IMR-90 (cell line): Measurements from ENCODE around the gene URI1. TPM values are rescaled to one million over a fixed set of nuclear protein-coding genes. Genes with fewer than 3 reads are reported as not detected.

ENCODE experiments used
- ATAC-seq: fragments of 200-7000 bp; cut with Tn5 transposase; 2 replicates; pipeline ENCODE4 v1.9.1; 2020; ENCODE audit warnings: low read depth, mild to moderate bottlenecking, moderate library complexity
- BruUV-seq: library from RNA; stranded (reverse); fragments of 400-500 nt; replicated peaks from 2 replicates; lab custom pipeline; 2021; lab: Mats Ljungman, UMichigan
- CTCF ChIA-PET: fragments of 300-600 bp; formaldehyde crosslinking; extraction: SDS; loops from one replicate; lab custom pipeline; 2021; ENCODE audit warnings: antibody characterized with exemption; lab: Yijun Ruan, JAX
- POLR2A ChIA-PET: fragments of 300-600 bp; sonication (Branson Sonifier 250); formaldehyde crosslinking; loops from one replicate; lab custom pipeline; 2022; ENCODE audit warnings: antibody characterized with exemption; ENCODE audit not compliant: unreplicated experiment; lab: Charles Lee
- DNase-seq: peaks from one replicate; pipeline ENCODE4 v3.0.0; 2013
- H2AFZ ChIP-seq: replicated peaks from 2 replicates; pipeline ENCODE3; 2013; ENCODE audit warnings: low read length, mild to moderate bottlenecking; ENCODE audit not compliant: poor library complexity
- H2AK5ac ChIP-seq: 2 replicates; pipeline ENCODE4 v1.6.1; 2013; ENCODE audit warnings: low read depth, low read length, inconsistent platforms
- H2AK9ac ChIP-seq: replicated peaks from 2 replicates; pipeline ENCODE3; 2013; ENCODE audit warnings: mild to moderate bottlenecking, low read depth, low read length, moderate library complexity; ENCODE audit not compliant: poor library complexity
- H2BK120ac ChIP-seq: 2 replicates; pipeline ENCODE4 v1.6.1; 2013; ENCODE audit warnings: low read depth, low read length, inconsistent platforms
- H2BK15ac ChIP-seq: 3 replicates; pipeline ENCODE4 v1.6.1; 2013; ENCODE audit warnings: low read depth, low read length, inconsistent platforms
- H2BK20ac ChIP-seq: 2 replicates; pipeline ENCODE4 v1.6.1; 2013; ENCODE audit warnings: low read depth, mild to moderate bottlenecking, inconsistent platforms, low read length, moderate library complexity
- H2BK5ac ChIP-seq: 2 replicates; pipeline ENCODE4 v1.6.1; 2013; ENCODE audit warnings: mild to moderate bottlenecking, low read depth, low read length, inconsistent platforms; ENCODE audit not compliant: poor library complexity, severe bottlenecking
- H3K14ac ChIP-seq: replicated peaks from 2 replicates; pipeline ENCODE4 v1.6.1; 2013; ENCODE audit warnings: low read depth, low read length, inconsistent platforms
- H3K18ac ChIP-seq: 2 replicates; pipeline ENCODE4 v1.6.1; 2013; ENCODE audit warnings: low read depth, low read length, control low read depth
- H3K23ac ChIP-seq: 2 replicates; pipeline ENCODE4 v1.6.1; 2013; ENCODE audit warnings: low read depth, low read length, inconsistent platforms
- H3K27ac ChIP-seq: 2 replicates; pipeline ENCODE4 v1.5.1; 2013; ENCODE audit warnings: mild to moderate bottlenecking, control low read depth, low read length; ENCODE audit not compliant: insufficient read depth
- H3K27me3 ChIP-seq: 2 replicates; pipeline ENCODE4 v1.6.1; 2013; ENCODE audit warnings: low read length; ENCODE audit not compliant: control insufficient read depth, insufficient read depth
- H3K36me3 ChIP-seq: 2 replicates; pipeline ENCODE4 v1.6.1; 2013; ENCODE audit warnings: low read length, mixed read lengths; ENCODE audit not compliant: control insufficient read depth, insufficient read depth
- H3K4ac ChIP-seq: 2 replicates; pipeline ENCODE4 v1.6.1; 2013; ENCODE audit warnings: low read depth, low read length, inconsistent platforms
- H3K4me1 ChIP-seq: 2 replicates; pipeline ENCODE4 v1.6.1; 2013; ENCODE audit warnings: low read length, mixed read lengths; ENCODE audit not compliant: control insufficient read depth, insufficient read depth
- H3K4me2 ChIP-seq: 2 replicates; pipeline ENCODE4 v1.6.1; 2013; ENCODE audit warnings: low read depth, mild to moderate bottlenecking, control low read depth, low read length, moderate library complexity
- H3K4me3 ChIP-seq: 2 replicates; pipeline ENCODE4 v1.5.1; 2013; ENCODE audit warnings: low read depth, mild to moderate bottlenecking, control low read depth, low read length, moderate library complexity; ENCODE audit not compliant: insufficient read depth
- H3K56ac ChIP-seq: 2 replicates; pipeline ENCODE4 v1.6.1; 2013; ENCODE audit warnings: low read length, inconsistent platforms; ENCODE audit not compliant: insufficient read depth; ENCODE audit errors: extremely low read depth
- H3K79me1 ChIP-seq, 2 experiments: 2 replicates each; pipeline ENCODE4 v1.6.1; 2013; ENCODE audit warnings: low read length in 2 of 2, inconsistent platforms in 1 of 2, low read depth in 1 of 2
- H3K9ac ChIP-seq: 2 replicates; pipeline ENCODE4 v1.6.1; 2013; ENCODE audit warnings: low read depth, low read length, control low read depth
- H3K9me1 ChIP-seq: 2 replicates; pipeline ENCODE4 v1.6.1; 2013; ENCODE audit warnings: low read length, inconsistent platforms; ENCODE audit not compliant: insufficient read depth
- H3K9me3 ChIP-seq: 2 replicates; pipeline ENCODE4 v1.6.1; 2013; ENCODE audit warnings: low read length; ENCODE audit not compliant: control insufficient read depth, insufficient read depth
- H4K20me1 ChIP-seq: 2 replicates; pipeline ENCODE4 v1.6.1; 2013; ENCODE audit warnings: low read length, inconsistent platforms; ENCODE audit not compliant: insufficient read depth
- H4K5ac ChIP-seq: 2 replicates; pipeline ENCODE4 v1.6.1; 2013; ENCODE audit warnings: mild to moderate bottlenecking, low read depth, low read length, control low read depth
- H4K8ac ChIP-seq, 2 experiments: 2 replicates each; pipeline ENCODE4 v1.6.1; 2013; ENCODE audit warnings: low read depth in 2 of 2, low read length in 2 of 2, control low read depth in 1 of 2, inconsistent platforms in 1 of 2
- H4K91ac ChIP-seq: 2 replicates; pipeline ENCODE4 v1.6.1; 2013; ENCODE audit warnings: low read depth, low read length, inconsistent platforms; ENCODE audit not compliant: insufficient read depth
- BHLHE40 ChIP-seq: fragments of 150-350 bp; IDR thresholded peaks from 2 replicates; pipeline ENCODE4 v1.6.1; 2016; ENCODE audit warnings: mild to moderate bottlenecking, low read depth, low read length
- CEBPB ChIP-seq: IDR thresholded peaks from 2 replicates; pipeline ENCODE4 v1.6.1; 2012; ENCODE audit warnings: low read depth, low read length, improper control_type of control experiment
- MXI1 ChIP-seq: IDR thresholded peaks from 2 replicates; pipeline ENCODE4 v1.6.1; 2012; ENCODE audit warnings: low read depth, mild to moderate bottlenecking, low read length, moderate library complexity, borderline replicate concordance
- NFE2L2 ChIP-seq: fragments of 150-350 bp; IDR thresholded peaks from 2 replicates; pipeline ENCODE4 v1.6.1; 2016; ENCODE audit warnings: low read depth, mild to moderate bottlenecking, low read length
- RAD21 ChIP-seq: IDR thresholded peaks from 2 replicates; pipeline ENCODE4 v1.6.1; 2012; ENCODE audit warnings: low read length, improper control_type of control experiment
- RCOR1 ChIP-seq: IDR thresholded peaks from 2 replicates; pipeline ENCODE4 v1.6.1; 2012; ENCODE audit warnings: mild to moderate bottlenecking, low read length, improper control_type of control experiment; ENCODE audit not compliant: insufficient replicate concordance
- WGBS, 2 experiments: methylation state at CpG; one replicate each; pipeline versions ENCODE4 v1.1.5 to v1.1.7; 2013; ENCODE audit warnings: missing lambda C conversion rate in 2 of 2; ENCODE audit not compliant: insufficient read length in 1 of 2; ENCODE audit errors: extremely low coverage in 2 of 2; 5-methylcytosine and 5-hydroxymethylcytosine counted together
- dilution Hi-C: fragments of 300-500 bp; cut with HindIII; formaldehyde crosslinking; loops from one replicate; pipeline ENCODE4 v1.14.3; 2018; ENCODE audit warnings: low sequenced_read_pairs; ENCODE audit not compliant: unreplicated experiment
- in situ Hi-C: fragments of 300-500 bp; cut with MboI; formaldehyde crosslinking; loops from 3 replicates; pipeline ENCODE4 v1.14.3; 2019; ENCODE audit warnings: low sequenced_read_pairs, inconsistent platforms, mixed read lengths
- intact Hi-C: fragments of 100-400 bp; cut with micrococcal nuclease; formaldehyde crosslinking; loops from 2 replicates; pipeline ENCODE4 v1.10.0; 2022
- polyA plus RNA-seq, 3 experiments: library from polyadenylated mRNA; depleted of rRNA; stranded (reverse); fragments of >200 nt; gene quantifications; 2 replicates each; pipeline ENCODE4 v1.2.3, GENCODE V29; 2012; ENCODE audit warnings: low replicate concordance in 1 of 3
- total RNA-seq: library from RNA; depleted of rRNA; stranded (reverse); fragments of >200 nt; gene quantifications from 2 replicates; pipeline ENCODE4 v1.2.3, GENCODE V29; 2012
- TF ChIP-seq, protein P1 (sequence below): conservative IDR thresholded peaks from 2 replicates; pipeline ENCODE4 v1.5.1; 2012; ENCODE audit warnings: mild to moderate bottlenecking, low read depth, low read length, improper control_type of control experiment
- TF ChIP-seq, protein P2 (sequence below): fragments of 150-350 bp; IDR thresholded peaks from 2 replicates; pipeline ENCODE4 v1.6.1; 2017; ENCODE audit warnings: mild to moderate bottlenecking, antibody characterized with exemption, low read length, low read depth

Gene URI1
- total and polyA plus RNA-seq, 2 of the 4 experiments (the other 2 are of a cell fraction): 43.2 to 45.3 TPM

DNA sequence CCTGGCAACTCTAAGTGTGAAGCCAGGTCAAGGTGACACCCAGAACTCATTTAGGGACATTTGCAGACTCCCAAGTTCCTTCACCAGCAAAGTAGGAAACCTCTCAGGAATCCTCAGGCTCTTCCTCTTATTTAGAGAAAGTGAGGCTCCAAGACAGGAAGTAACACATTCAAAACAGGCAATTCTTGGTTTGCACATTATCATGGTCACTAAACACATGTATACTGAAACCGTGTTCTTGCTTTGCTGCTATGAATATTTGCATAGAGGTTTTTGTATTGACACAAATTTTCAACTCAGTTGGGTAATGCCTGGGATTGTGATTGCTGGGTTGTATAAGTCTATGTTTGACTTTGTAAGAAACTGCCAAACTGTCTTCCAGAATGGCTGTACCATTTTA, 13.2 kb upstream of the URI1 start:
- no peaks in the 10 kb centered on the region for H3K36me3 ChIP-seq
- dilution Hi-C loops (no loop called here), in situ Hi-C loops (no loop called here), intact Hi-C loops (no loop called here)
- DNase-seq: no peak
- no peak overlapping the region for H2BK15ac ChIP-seq
- H3K27me3 ChIP-seq: no peaks in the 10 kb centered on the region
- H3K4me1 ChIP-seq: no peaks in the 10 kb centered on the region
- TF ChIP-seq BHLHE40 (no peak), NFE2L2 (no peak), RCOR1 (no peak), CEBPB (no peak), RAD21 (no peak), MXI1 (no peak)
- TF ChIP-seq, protein P1, sequence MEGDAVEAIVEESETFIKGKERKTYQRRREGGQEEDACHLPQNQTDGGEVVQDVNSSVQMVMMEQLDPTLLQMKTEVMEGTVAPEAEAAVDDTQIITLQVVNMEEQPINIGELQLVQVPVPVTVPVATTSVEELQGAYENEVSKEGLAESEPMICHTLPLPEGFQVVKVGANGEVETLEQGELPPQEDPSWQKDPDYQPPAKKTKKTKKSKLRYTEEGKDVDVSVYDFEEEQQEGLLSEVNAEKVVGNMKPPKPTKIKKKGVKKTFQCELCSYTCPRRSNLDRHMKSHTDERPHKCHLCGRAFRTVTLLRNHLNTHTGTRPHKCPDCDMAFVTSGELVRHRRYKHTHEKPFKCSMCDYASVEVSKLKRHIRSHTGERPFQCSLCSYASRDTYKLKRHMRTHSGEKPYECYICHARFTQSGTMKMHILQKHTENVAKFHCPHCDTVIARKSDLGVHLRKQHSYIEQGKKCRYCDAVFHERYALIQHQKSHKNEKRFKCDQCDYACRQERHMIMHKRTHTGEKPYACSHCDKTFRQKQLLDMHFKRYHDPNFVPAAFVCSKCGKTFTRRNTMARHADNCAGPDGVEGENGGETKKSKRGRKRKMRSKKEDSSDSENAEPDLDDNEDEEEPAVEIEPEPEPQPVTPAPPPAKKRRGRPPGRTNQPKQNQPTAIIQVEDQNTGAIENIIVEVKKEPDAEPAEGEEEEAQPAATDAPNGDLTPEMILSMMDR: no peak
- TF ChIP-seq, protein P2, sequence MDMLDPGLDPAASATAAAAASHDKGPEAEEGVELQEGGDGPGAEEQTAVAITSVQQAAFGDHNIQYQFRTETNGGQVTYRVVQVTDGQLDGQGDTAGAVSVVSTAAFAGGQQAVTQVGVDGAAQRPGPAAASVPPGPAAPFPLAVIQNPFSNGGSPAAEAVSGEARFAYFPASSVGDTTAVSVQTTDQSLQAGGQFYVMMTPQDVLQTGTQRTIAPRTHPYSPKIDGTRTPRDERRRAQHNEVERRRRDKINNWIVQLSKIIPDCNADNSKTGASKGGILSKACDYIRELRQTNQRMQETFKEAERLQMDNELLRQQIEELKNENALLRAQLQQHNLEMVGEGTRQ: no peak
- WGBS, 2 experiments: no CpG with 5 or more reads among the region's 1 CpG
- H2BK20ac ChIP-seq: no peak overlapping the region
- no peak overlapping the region for H3K4me2 ChIP-seq
- no peak overlapping the region for H3K18ac ChIP-seq
- H2BK120ac ChIP-seq: no peak overlapping the region
- H3K79me1 ChIP-seq: no peaks in the 10 kb centered on the region
- H4K20me1 ChIP-seq: no peaks in the 10 kb centered on the region
- H3K14ac ChIP-seq: no peak overlapping the region
- no peak overlapping the region for H2AFZ ChIP-seq
- H2BK5ac ChIP-seq: no peak overlapping the region
- CTCF ChIA-PET: no interaction called here
- H4K91ac ChIP-seq: no peak overlapping the region
- H4K8ac ChIP-seq: no peak overlapping the region
- H3K9me3 ChIP-seq: no peaks in the 10 kb centered on the region
- no TSS peak for BruUV-seq
- H3K4ac ChIP-seq: no peak overlapping the region
- H4K5ac ChIP-seq: no peak overlapping the region
- no peak overlapping the region for H3K4me3 ChIP-seq
- H3K27ac ChIP-seq: no peak overlapping the region
- H2AK9ac ChIP-seq: no peak overlapping the region
- H3K9me1 ChIP-seq: no peaks in the 10 kb centered on the region
- POLR2A ChIA-PET: no interaction called here
- no peak overlapping the region for H3K23ac ChIP-seq
- no peak overlapping the region for H3K56ac ChIP-seq
- no peak for ATAC-seq
- H2AK5ac ChIP-seq: no peak overlapping the region
- no peak overlapping the region for H3K9ac ChIP-seq
